HEK293T (cell line): Measurements from ENCODE around the gene KIAA1671.

Experiments used
- BHLHE40 ChIP-seq: fragments of 450-650 bp; IDR thresholded peaks from 2 replicates; pipeline ENCODE4 v1.6.1; 2016; ENCODE audit warnings: mild to moderate bottlenecking, moderate library complexity, borderline replicate concordance
- L3MBTL2 ChIP-seq: fragments of 450-650 bp; conservative IDR thresholded peaks from 2 replicates; pipeline ENCODE4 v1.6.1; 2016; ENCODE audit warnings: mild to moderate bottlenecking
- SP1 ChIP-seq: fragments of 450-650 bp; IDR thresholded peaks from 2 replicates; pipeline ENCODE4 v1.6.1; 2017
- TARDBP ChIP-seq: fragments of 450-650 bp; IDR thresholded peaks from 2 replicates; pipeline ENCODE4 v1.6.1; 2016

GRCh38 chr22:25160120-25160996 is 207.8 kb downstream of the KIAA1671 start:
- TF ChIP-seq TARDBP (no peak), SP1 (no peak), L3MBTL2 (no peak), BHLHE40 (no peak)
